A549 (cell line): ENCODE results near the gene TNFRSF1B. TPM values are rescaled to one million over a fixed set of nuclear protein-coding genes. Genes with fewer than 3 reads are reported as not detected.

Experiments used
- ATAC-seq, 2 experiments: fragments of 200-7000 bp in 1 of 2; fragments of >200 bp in 1 of 2; cut with Nextera tagmentation in 1 of 2; cut with Tn5 transposase in 1 of 2; 3 replicates each; pipeline versions ENCODE4 v1.8.0 to v1.9.1; 2018 to 2020; ENCODE audit warnings: mild to moderate bottlenecking in 1 of 2, moderate library complexity in 1 of 2
- CTCF ChIA-PET: fragments of 300-600 bp; sonication (Branson Sonifier 250); formaldehyde crosslinking; extraction: SDS; loops from one replicate; lab custom pipeline; 2021; ENCODE audit warnings: antibody characterized with exemption, inconsistent platforms; lab: Yijun Ruan, JAX
- POLR2A ChIA-PET: fragments of 350-600 bp; formaldehyde crosslinking; extraction: SDS; loops from one replicate; lab custom pipeline; 2021; ENCODE audit warnings: antibody characterized with exemption, inconsistent platforms; lab: Yijun Ruan, JAX
- DNase-seq, 2 experiments: peaks; one replicate each; pipeline versions ENCODE4 v3.0.0 to v3.0.0-alpha.2; 2011 to 2016; ENCODE audit warnings: low read depth in 1 of 2, low spot score in 1 of 2
- FAIRE-seq: peaks from 2 replicates; lab custom pipeline; 2011; peaks lifted over from hg19 to GRCh38; lab: Jason Lieb, UNC
- H3K27ac ChIP-seq, 2 experiments: fragments of >200 bp; sonication (Bioruptor Twin); formaldehyde crosslinking; 3 replicates each; pipeline ENCODE4 v1.5.1; 2016 to 2017
- H3K4me1 ChIP-seq: fragments of >200 bp; sonication (Bioruptor Twin); formaldehyde crosslinking; 3 replicates; pipeline ENCODE4 v1.6.1; 2016
- H3K4me2 ChIP-seq: fragments of >200 bp; sonication (Bioruptor Twin); formaldehyde crosslinking; 3 replicates; pipeline ENCODE4 v1.6.1; 2016
- H3K4me3 ChIP-seq: fragments of >200 bp; sonication (Bioruptor Twin); formaldehyde crosslinking; 3 replicates; pipeline ENCODE4 v1.5.1; 2016
- H3K9me3 ChIP-seq: fragments of >200 bp; sonication (Bioruptor Twin); formaldehyde crosslinking; 3 replicates; pipeline ENCODE4 v1.6.1; 2016
- ATOH8 ChIP-seq: fragments of 250-450 bp; sonication (Bioruptor Pico); IDR thresholded peaks from 2 replicates; pipeline ENCODE4 v1.5.0; 2020; ENCODE audit warnings: low read depth, mild to moderate bottlenecking, moderate library complexity
- BCL3 ChIP-seq: fragments of >200 bp; sonication (Bioruptor Twin); formaldehyde crosslinking; IDR thresholded peaks from 3 replicates; pipeline ENCODE4 v1.6.1; 2016
- BHLHE40 ChIP-seq: IDR thresholded peaks from 2 replicates; pipeline ENCODE4 v1.6.1; 2012; ENCODE audit warnings: low read depth, low read length, inconsistent platforms
- CBX8 ChIP-seq: fragments of 200-600 bp; sonication (generic); IDR thresholded peaks from 2 replicates; pipeline ENCODE4 v1.6.1; 2016
- CEBPB ChIP-seq, 2 experiments: fragments of >200 bp in 1 of 2; sonication (Bioruptor Twin) in 1 of 2; formaldehyde crosslinking in 1 of 2; IDR thresholded peaks; 2 replicates each; pipeline ENCODE4 v1.6.1; 2012 to 2016
- CHD2 ChIP-seq: fragments of 150-350 bp; IDR thresholded peaks from 2 replicates; pipeline ENCODE4 v1.6.1; 2014; ENCODE audit warnings: low read length; ENCODE audit not compliant: partially characterized antibody
- CHD4 ChIP-seq: fragments of 200-600 bp; sonication (generic); IDR thresholded peaks from 2 replicates; pipeline ENCODE4 v1.6.1; 2016; ENCODE audit warnings: antibody characterized with exemption, mild to moderate bottlenecking, borderline replicate concordance
- ELK1 ChIP-seq: fragments of 150-350 bp; IDR thresholded peaks from 2 replicates; pipeline ENCODE4 v1.6.1; 2014; ENCODE audit warnings: low read depth, mild to moderate bottlenecking, low read length
- EP300 ChIP-seq, 2 experiments: fragments of >200 bp; sonication (Bioruptor Twin); formaldehyde crosslinking; IDR thresholded peaks; 2 replicates in 1 of 2; 3 replicates in 1 of 2; pipeline ENCODE4 v1.6.1; 2016 to 2017
- FOSL2 ChIP-seq, 2 experiments: fragments of 450-650 bp in 1 of 2; fragments of >200 bp in 1 of 2; sonication (Bioruptor Twin) in 1 of 2; formaldehyde crosslinking; IDR thresholded peaks; 2 replicates each; pipeline versions ENCODE4 v1.5.0 to v1.6.1; 2016 to 2020; ENCODE audit warnings: mild to moderate bottlenecking in 1 of 2, moderate library complexity in 1 of 2
- HDAC2 ChIP-seq: fragments of 200-600 bp; sonication (generic); IDR thresholded peaks from 2 replicates; pipeline ENCODE4 v1.6.1; 2016
- HOXA7 ChIP-seq: fragments of 250-450 bp; sonication (Bioruptor Pico); IDR thresholded peaks from 2 replicates; pipeline ENCODE4 v1.5.0; 2020; ENCODE audit warnings: mild to moderate bottlenecking, moderate library complexity
- HOXB5 ChIP-seq: fragments of 250-450 bp; sonication (Bioruptor Pico); IDR thresholded peaks from 2 replicates; pipeline ENCODE4 v1.5.0; 2020; ENCODE audit warnings: mild to moderate bottlenecking, moderate library complexity
- KDM1A ChIP-seq: fragments of 200-600 bp; sonication (generic); IDR thresholded peaks from 2 replicates; pipeline ENCODE4 v1.6.1; 2016; ENCODE audit warnings: low read depth, mild to moderate bottlenecking
- MAX ChIP-seq: IDR thresholded peaks from 2 replicates; pipeline ENCODE4 v1.6.1; 2012
- NPAS2 ChIP-seq: fragments of 250-450 bp; sonication (Bioruptor Pico); IDR thresholded peaks from 2 replicates; pipeline ENCODE4 v1.8.0; 2022; ENCODE audit warnings: mild to moderate bottlenecking, moderate library complexity, borderline replicate concordance
- PBX3 ChIP-seq: IDR thresholded peaks from 2 replicates; pipeline ENCODE4 v1.6.1; 2012
- POLR2AphosphoS2 ChIP-seq: conservative IDR thresholded peaks from 2 replicates; pipeline ENCODE4 v1.6.1; 2012; ENCODE audit warnings: low read length, improper control_type of control experiment, inconsistent platforms
- RAD21 ChIP-seq, 2 experiments: fragments of >200 bp in 1 of 2; sonication (Bioruptor Twin) in 1 of 2; formaldehyde crosslinking in 1 of 2; IDR thresholded peaks in 1 of 2; conservative IDR thresholded peaks in 1 of 2; 2 replicates in 1 of 2; 3 replicates in 1 of 2; pipeline ENCODE4 v1.6.1; 2012 to 2018; ENCODE audit warnings: inconsistent platforms in 1 of 2
- ZFP36 ChIP-seq: fragments of 450-650 bp; IDR thresholded peaks from 2 replicates; pipeline ENCODE4 v1.6.1; 2014; ENCODE audit warnings: borderline replicate concordance; ENCODE audit not compliant: partially characterized antibody
- ZNF302 ChIP-seq: fragments of 250-450 bp; sonication (Bioruptor Pico); IDR thresholded peaks from 2 replicates; pipeline ENCODE4 v1.9.0; 2021; ENCODE audit warnings: inconsistent platforms, mild to moderate bottlenecking, moderate library complexity
- ZSCAN20 ChIP-seq: fragments of 250-450 bp; sonication (Bioruptor Pico); IDR thresholded peaks from 2 replicates; pipeline ENCODE4 v1.8.0; 2022; ENCODE audit warnings: mild to moderate bottlenecking, moderate library complexity
- WGBS: methylation state at CpG from one replicate; pipeline ENCODE4 v1.1.6; 2017; ENCODE audit errors: missing lambda C conversion rate; 5-methylcytosine and 5-hydroxymethylcytosine counted together
- polyA plus RNA-seq, 4 experiments: library from polyadenylated mRNA; depleted of rRNA in 3 of 4; stranded (reverse); fragments of >200 nt; fragmentation: RNase III in 1 of 4; extraction: RNeasy Plus Mini Kit Qiagen cat#74134 plus additional on column Dnase treatment in 1 of 4; gene quantifications; 2 replicates in 3 of 4; 3 replicates in 1 of 4; pipeline ENCODE4 v1.2.3, GENCODE V29; 2011 to 2017

TNFRSF1B gene
- polyA plus RNA-seq, 2 of the 4 experiments (the other 2 are of a cell fraction): 0.05 to 0.06 TPM

DNA sequence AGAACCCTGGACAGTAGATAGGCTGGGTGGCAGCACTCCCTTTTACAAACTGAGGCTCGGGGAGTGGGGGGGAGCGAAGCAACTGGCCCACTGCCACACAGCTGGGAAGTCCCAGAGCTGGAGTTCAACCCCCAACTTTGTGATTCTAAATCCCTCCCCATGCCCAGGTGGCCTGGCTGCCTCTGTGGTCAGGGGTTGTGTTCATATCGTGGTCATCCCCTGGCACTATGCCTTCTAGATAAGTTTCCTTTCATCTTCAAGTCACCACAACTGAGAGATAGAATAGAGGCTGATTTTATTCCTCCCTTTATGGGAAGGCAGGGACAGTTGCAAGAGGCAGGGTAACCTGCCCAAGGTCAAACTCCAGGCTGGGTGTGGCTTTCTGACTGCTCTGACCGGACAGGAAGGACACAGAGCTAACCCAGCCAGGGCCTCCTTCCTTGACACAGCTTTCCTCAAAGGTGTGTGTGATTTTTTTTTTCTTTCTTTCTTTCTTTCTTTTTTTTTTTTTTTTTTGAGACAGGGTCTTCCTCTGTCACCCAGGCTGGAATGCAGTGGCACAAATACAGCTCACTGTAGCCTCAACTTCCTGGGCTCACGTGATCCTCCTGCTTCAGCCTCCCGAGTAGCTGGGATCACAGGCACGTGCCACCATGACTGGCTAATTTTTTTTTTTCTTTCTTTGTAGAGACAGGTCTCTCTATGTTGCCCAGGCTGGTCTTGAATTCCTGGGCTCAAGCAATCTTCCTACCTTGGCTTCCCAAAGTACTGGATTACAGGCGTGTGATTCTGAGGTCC, 18.4 kb upstream of the TNFRSF1B start:
- no peak for DNase-seq
- Histone ChIP-seq H3K4me2 (no peak overlapping the region), H3K4me1 (peaks cover 4% of the 10 kb centered on the region; the same call in 2 of the 3 replicates), H3K9me3 (no peaks in the 10 kb centered on the region), H3K27ac (no peak overlapping the region), H3K4me3 (no peak overlapping the region)
- FAIRE-seq: no peak
- ATAC-seq: no peak
- CTCF ChIA-PET: interaction anchor here (0.6 to 7.9 kb wide), 4 partner anchors 24 to 311 kb away, joined by 3 to 48 read pairs (median 4); no protein-coding TSS in a partner anchor
- TF ChIP-seq NPAS2 (CRISPR knock-in tag) (no peak), PBX3 (no peak), BCL3 (no peak), ZSCAN20 (no peak), HOXA7 (CRISPR knock-in tag) (no peak), ATOH8 (no peak), RAD21 (conservative IDR thresholded peaks at IDR 0.05 in 1 of 2, IDR thresholded peaks at IDR 0.05 in 1 of 2) (no peak), POLR2AphosphoS2 (no peak), BHLHE40 (no peak), MAX (no peak), HOXB5 (CRISPR knock-in tag) (no peak), ELK1 (no peak), CBX8 (no peak), CHD4 (no peak), ZFP36 (no peak), FOSL2 (IDR thresholded peaks at IDR 0.05) (no peak), FOSL2 (CRISPR knock-in tag; IDR thresholded peaks at IDR 0.05) (no peak)
- WGBS: 71% methylated on average over 7 of the region's 8 CpGs
- POLR2A ChIA-PET: interaction anchor here (0.6 kb wide), 1 partner anchor 12 kb away, joined by 4 read pairs; no protein-coding TSS in a partner anchor

DNA sequence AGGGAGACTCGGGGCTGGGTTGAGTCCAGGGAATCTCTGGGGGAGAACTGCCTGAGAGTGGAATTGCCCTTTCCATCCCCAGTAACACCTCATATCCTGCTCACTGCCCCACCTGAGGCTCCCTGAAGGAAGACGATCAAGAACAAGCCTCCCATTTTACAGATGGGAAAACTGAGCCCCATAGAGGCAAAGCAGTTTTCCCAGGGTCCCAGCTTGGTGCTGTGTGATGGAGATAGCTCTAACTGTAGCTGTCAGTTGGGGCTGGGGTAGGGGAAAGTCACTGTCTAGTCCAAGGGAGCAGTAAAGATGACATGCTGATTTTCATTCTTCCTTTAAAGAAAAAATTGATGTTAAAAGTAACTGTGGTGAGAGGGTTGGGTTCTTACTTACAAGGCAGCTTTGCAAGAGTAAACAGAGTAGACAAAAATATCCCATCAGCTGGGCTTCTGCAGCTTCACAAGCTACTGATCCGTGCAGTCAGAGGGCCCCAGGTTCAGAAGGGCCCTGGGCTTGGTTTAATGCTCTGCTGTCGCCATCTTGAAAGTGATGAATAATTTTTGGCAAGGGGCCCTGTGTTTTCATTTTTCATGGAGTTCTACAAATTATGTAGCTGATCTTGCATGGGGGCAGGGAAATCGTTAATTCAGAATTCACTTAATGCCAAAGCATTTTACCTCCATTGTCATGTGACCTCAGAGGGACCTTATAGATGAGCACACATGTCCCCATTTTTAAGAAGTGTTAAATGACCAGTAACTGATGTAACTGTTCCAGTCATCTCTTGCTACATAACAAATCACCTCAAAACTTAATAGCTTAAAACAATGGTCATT, 17.6 kb upstream of the TNFRSF1B start:
- H3K9me3 ChIP-seq: no peaks in the 10 kb centered on the region
- no peak overlapping the region for H3K27ac ChIP-seq
- DNase-seq: no peak
- H3K4me3 ChIP-seq: no peak overlapping the region
- FAIRE-seq: no peak
- WGBS: 69% methylated on average over 5 of the region's 5 CpGs
- H3K4me2 ChIP-seq: no peak overlapping the region
- peaks cover 4% of the 10 kb centered on the region; the same call in 2 of the 3 replicates for H3K4me1 ChIP-seq
- TF ChIP-seq CHD2 (no peak), FOSL2 (IDR thresholded peaks at IDR 0.05) (no peak), FOSL2 (CRISPR knock-in tag; IDR thresholded peaks at IDR 0.05) (no peak), ZNF302 (CRISPR knock-in tag) (no peak), RAD21 (conservative IDR thresholded peaks at IDR 0.05 in 1 of 2, IDR thresholded peaks at IDR 0.05 in 1 of 2) (no peak), CBX8 (no peak), CHD4 (no peak), EP300 (IDR thresholded peaks at IDR 0.05) (no peak), KDM1A (no peak), HOXA7 (CRISPR knock-in tag) (no peak), ZFP36 (no peak), HDAC2 (no peak), CEBPB (IDR thresholded peaks at IDR 0.05) (no peak)
- ChIA-PET CTCF (interaction anchor here (0.6 to 7.9 kb wide), 3 partner anchors 25 to 59 kb away, joined by 3 to 48 read pairs (median 6); no protein-coding TSS in a partner anchor), POLR2A (no interaction called here)
- ATAC-seq: no peak
